VCaP (cell line): ENCODE results near the gene LDLRAD3.

Source experiments
- H3K27ac ChIP-seq: fragments of 450-650 bp; 2 replicates; pipeline ENCODE4 v1.5.1; 2017
- CTCF ChIP-seq: fragments of 450-650 bp; conservative IDR thresholded peaks from 2 replicates; pipeline ENCODE4 v1.5.1; 2017; ENCODE audit warnings: mild to moderate bottlenecking, moderate library complexity

The LDLRAD3 gene

GRCh38 chr11:35971841-35972422, 28.1 kb downstream of the LDLRAD3 start:
- no peak for TF ChIP-seq CTCF
- H3K27ac ChIP-seq = no peak overlapping the region

- H3K27ac ChIP-seq = peak overlapping the region; percentile 31
- TF ChIP-seq CTCF = no peak
Measured at GRCh38 chr11:35974882-35975589, 31.2 kb downstream of the LDLRAD3 start.

- TF ChIP-seq CTCF = no peak
- no peak overlapping the region for H3K27ac ChIP-seq
Measured at GRCh38 chr11:35976434-35976833, 32.6 kb downstream of the LDLRAD3 start.

- no peak overlapping the region for H3K27ac ChIP-seq
- no peak for TF ChIP-seq CTCF
Measured at GRCh38 chr11:35978183-35978582, 34.3 kb downstream of the LDLRAD3 start.

GRCh38 chr11:35978891-35979290, 35.0 kb downstream of the LDLRAD3 start:
- H3K27ac ChIP-seq = no peak overlapping the region

GRCh38 chr11:35980686-35981390, 37.0 kb downstream of the LDLRAD3 start:
- H3K27ac ChIP-seq = no peak overlapping the region
- no peak for TF ChIP-seq CTCF

More at GRCh38 chr11:35978891-35979290, 35.0 kb downstream of the LDLRAD3 start:
- no peak for TF ChIP-seq CTCF

- no peak for TF ChIP-seq CTCF
- no peak overlapping the region for H3K27ac ChIP-seq
Measured at GRCh38 chr11:35981581-35981980, 37.7 kb downstream of the LDLRAD3 start.
